GM12878 (cell line): ENCODE measurements around the gene TMEM161B. TPM values are rescaled to one million over a fixed set of nuclear protein-coding genes. Genes with fewer than 3 reads are reported as not detected.

ENCODE experiments used
- CHD4 ChIP-seq: fragments of 200-600 bp; sonication (generic); IDR thresholded peaks from 2 replicates; pipeline ENCODE4 v1.6.1; 2016; ENCODE audit warnings: mild to moderate bottlenecking
- KDM1A ChIP-seq: fragments of 200-600 bp; sonication (generic); IDR thresholded peaks from 2 replicates; pipeline ENCODE4 v1.6.1; 2016; ENCODE audit warnings: borderline replicate concordance
- KLF5 ChIP-seq: fragments of 450-650 bp; IDR thresholded peaks from 2 replicates; pipeline ENCODE4 v1.6.1; 2014; ENCODE audit warnings: mild to moderate bottlenecking; ENCODE audit not compliant: partially characterized antibody
- NFXL1 ChIP-seq: fragments of 450-650 bp; IDR thresholded peaks from 2 replicates; pipeline ENCODE4 v1.6.1; 2017; ENCODE audit warnings: antibody characterized with exemption, mild to moderate bottlenecking, borderline replicate concordance
- NR2F1 ChIP-seq: fragments of 450-650 bp; conservative IDR thresholded peaks from 2 replicates; pipeline ENCODE4 v1.6.1; 2017; ENCODE audit warnings: mild to moderate bottlenecking
- PAX5 ChIP-seq: IDR thresholded peaks from 2 replicates; pipeline ENCODE4 v1.6.1; 2011; ENCODE audit warnings: low read depth, low read length, borderline replicate concordance
- POLR2AphosphoS5 ChIP-seq: IDR thresholded peaks from 2 replicates; pipeline ENCODE4 v1.6.1; 2011; ENCODE audit warnings: mild to moderate bottlenecking, low read length, inconsistent platforms
- RAD51 ChIP-seq: fragments of 450-650 bp; IDR thresholded peaks from 2 replicates; pipeline ENCODE4 v1.6.1; 2016; ENCODE audit warnings: moderate library complexity, mild to moderate bottlenecking, inconsistent platforms
- RB1 ChIP-seq: fragments of 450-650 bp; formaldehyde crosslinking; IDR thresholded peaks from 2 replicates; pipeline ENCODE4 v1.6.1; 2017; ENCODE audit warnings: mild to moderate bottlenecking, borderline replicate concordance
- SMAD1 ChIP-seq: fragments of 450-650 bp; IDR thresholded peaks from 2 replicates; pipeline ENCODE4 v1.6.1; 2018; ENCODE audit warnings: mild to moderate bottlenecking, low read depth; ENCODE audit not compliant: partially characterized antibody
- TARDBP ChIP-seq: IDR thresholded peaks from 2 replicates; pipeline ENCODE4 v1.6.1; 2016; ENCODE audit warnings: borderline replicate concordance
- WRNIP1 ChIP-seq: IDR thresholded peaks from 2 replicates; pipeline ENCODE4 v1.6.1; 2011; ENCODE audit warnings: low read depth, low read length, improper control_type of control experiment, borderline replicate concordance
- ZNF24 ChIP-seq: fragments of 450-650 bp; IDR thresholded peaks from 2 replicates; pipeline ENCODE4 v1.6.1; 2017; ENCODE audit warnings: antibody characterized with exemption, mild to moderate bottlenecking
- polyA plus RNA-seq, 11 experiments: library from polyadenylated mRNA; depleted of rRNA in 4 of 11; unstranded in 6 of 11; stranded (reverse) in 5 of 11; fragments of >200 nt; fragmentation: Nextera tagmentation in 4 of 11; fragmentation: Illumina TruSeq in 1 of 11; extraction: Ambion mirVana in 4 of 11; extraction: Trizol in 1 of 11; gene quantifications; 1 replicate in 1 of 11; 2 replicates in 10 of 11; pipeline versions ENCODE4 v1.2.1 to v1.2.3, GENCODE V29; 2011 to 2016; ENCODE audit warnings: inconsistent platforms in 2 of 11, missing spikeins in 2 of 11, low read depth in 1 of 11
- total RNA-seq, 4 experiments: library from RNA; depleted of rRNA in 3 of 4; stranded (reverse); fragments of >200 nt in 3 of 4; fragmentation: Illumina TruSeq in 1 of 4; extraction: Trizol in 1 of 4; gene quantifications; 2 replicates each; pipeline versions ENCODE4 v1.2.1 to v1.2.3, GENCODE V29; 2013 to 2021
- TF ChIP-seq, protein P1 (sequence below): fragments of 450-650 bp; IDR thresholded peaks from 2 replicates; pipeline ENCODE4 v1.6.1; 2017; ENCODE audit warnings: mild to moderate bottlenecking
- TF ChIP-seq, protein P2 (sequence below), 3 experiments: IDR thresholded peaks in 2 of 3; conservative IDR thresholded peaks in 1 of 3; 2 replicates each; pipeline ENCODE4 v1.5.1; 2011; ENCODE audit warnings: low read depth in 3 of 3, low read length in 3 of 3, mild to moderate bottlenecking in 3 of 3, control low read depth in 2 of 3, moderate library complexity in 2 of 3, inconsistent platforms in 1 of 3, mixed read lengths in 1 of 3; ENCODE audit not compliant: control insufficient read depth in 2 of 3, insufficient read depth in 1 of 3; ENCODE audit errors: extremely low read depth in 1 of 3
- TF ChIP-seq, protein P3 (sequence below): IDR thresholded peaks from 2 replicates; pipeline ENCODE4 v1.6.1; 2012; ENCODE audit warnings: low read depth, low read length, improper control_type of control experiment
- TF ChIP-seq, protein P4 (sequence below): fragments of 450-650 bp; conservative IDR thresholded peaks from 2 replicates; pipeline ENCODE4 v1.6.1; 2017; ENCODE audit warnings: mild to moderate bottlenecking, moderate library complexity
- TF ChIP-seq, protein P5 (sequence below): fragments of 450-650 bp; formaldehyde crosslinking; IDR thresholded peaks from 2 replicates; pipeline ENCODE4 v1.5.0; 2022; ENCODE audit warnings: mild to moderate bottlenecking, missing genetic modification characterization

The TMEM161B gene
- total and polyA plus RNA-seq, 10 of the 15 experiments (the other 5 are each of a cell fraction or from before 2014, with no cell fraction given), result 13.8 to 38.9 (median 25.0) TPM

DNA sequence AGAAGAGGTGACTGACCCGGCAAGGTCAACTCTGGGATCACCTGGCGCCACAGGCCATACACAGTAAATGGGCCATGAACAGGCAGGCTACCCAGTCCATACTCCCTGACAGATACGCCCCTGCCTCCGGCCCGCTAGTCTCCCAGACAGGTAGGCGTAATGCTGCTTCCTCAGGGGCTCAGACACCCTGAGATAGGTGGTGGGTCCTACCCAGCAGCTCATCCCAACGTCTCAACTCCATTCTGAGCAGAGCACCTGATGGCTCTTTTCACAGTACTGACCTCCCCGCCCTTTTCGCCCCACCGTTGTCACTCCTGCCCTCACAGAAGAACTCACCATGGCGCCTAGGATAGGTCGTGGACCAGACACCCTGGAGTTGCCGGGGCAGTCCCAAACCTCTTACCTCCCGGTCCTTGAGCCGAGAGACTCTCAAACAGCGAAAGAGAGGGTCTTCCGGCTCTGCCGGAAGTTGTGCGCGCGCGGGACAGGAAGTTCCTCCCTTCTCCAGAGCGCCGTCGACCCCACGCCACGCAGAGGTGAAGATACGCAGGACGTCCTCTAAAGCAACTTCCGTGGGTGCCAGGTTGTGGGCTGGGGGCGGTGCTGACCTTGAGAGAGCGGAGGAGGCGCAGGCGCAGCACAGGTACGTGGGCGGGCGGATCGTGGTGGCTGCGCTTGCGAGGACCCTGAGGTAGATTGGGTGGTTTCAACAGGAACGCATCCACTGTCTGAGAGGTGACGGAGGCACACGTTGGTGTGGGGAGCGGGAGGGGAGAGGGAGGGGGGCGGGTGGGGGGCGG, at the start of gene TMEM161B (continued):
- TF ChIP-seq, protein P1, sequence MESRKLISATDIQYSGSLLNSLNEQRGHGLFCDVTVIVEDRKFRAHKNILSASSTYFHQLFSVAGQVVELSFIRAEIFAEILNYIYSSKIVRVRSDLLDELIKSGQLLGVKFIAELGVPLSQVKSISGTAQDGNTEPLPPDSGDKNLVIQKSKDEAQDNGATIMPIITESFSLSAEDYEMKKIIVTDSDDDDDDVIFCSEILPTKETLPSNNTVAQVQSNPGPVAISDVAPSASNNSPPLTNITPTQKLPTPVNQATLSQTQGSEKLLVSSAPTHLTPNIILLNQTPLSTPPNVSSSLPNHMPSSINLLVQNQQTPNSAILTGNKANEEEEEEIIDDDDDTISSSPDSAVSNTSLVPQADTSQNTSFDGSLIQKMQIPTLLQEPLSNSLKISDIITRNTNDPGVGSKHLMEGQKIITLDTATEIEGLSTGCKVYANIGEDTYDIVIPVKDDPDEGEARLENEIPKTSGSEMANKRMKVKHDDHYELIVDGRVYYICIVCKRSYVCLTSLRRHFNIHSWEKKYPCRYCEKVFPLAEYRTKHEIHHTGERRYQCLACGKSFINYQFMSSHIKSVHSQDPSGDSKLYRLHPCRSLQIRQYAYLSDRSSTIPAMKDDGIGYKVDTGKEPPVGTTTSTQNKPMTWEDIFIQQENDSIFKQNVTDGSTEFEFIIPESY, result no peak
- no peak for TF ChIP-seq TARDBP
- TF ChIP-seq, protein P2, sequence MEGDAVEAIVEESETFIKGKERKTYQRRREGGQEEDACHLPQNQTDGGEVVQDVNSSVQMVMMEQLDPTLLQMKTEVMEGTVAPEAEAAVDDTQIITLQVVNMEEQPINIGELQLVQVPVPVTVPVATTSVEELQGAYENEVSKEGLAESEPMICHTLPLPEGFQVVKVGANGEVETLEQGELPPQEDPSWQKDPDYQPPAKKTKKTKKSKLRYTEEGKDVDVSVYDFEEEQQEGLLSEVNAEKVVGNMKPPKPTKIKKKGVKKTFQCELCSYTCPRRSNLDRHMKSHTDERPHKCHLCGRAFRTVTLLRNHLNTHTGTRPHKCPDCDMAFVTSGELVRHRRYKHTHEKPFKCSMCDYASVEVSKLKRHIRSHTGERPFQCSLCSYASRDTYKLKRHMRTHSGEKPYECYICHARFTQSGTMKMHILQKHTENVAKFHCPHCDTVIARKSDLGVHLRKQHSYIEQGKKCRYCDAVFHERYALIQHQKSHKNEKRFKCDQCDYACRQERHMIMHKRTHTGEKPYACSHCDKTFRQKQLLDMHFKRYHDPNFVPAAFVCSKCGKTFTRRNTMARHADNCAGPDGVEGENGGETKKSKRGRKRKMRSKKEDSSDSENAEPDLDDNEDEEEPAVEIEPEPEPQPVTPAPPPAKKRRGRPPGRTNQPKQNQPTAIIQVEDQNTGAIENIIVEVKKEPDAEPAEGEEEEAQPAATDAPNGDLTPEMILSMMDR (IDR thresholded peaks at IDR 0.05 in 2 of 3, conservative IDR thresholded peaks at IDR 0.05 in 1 of 3; ENCODE audit: control insufficient read depth in 2 of 3, extremely low read depth in 1 of 3, insufficient read depth in 1 of 3, low read depth in 3 of 3, low read length in 3 of 3), result no peak
- TF ChIP-seq RAD51, result no peak
- TF ChIP-seq, protein P3, sequence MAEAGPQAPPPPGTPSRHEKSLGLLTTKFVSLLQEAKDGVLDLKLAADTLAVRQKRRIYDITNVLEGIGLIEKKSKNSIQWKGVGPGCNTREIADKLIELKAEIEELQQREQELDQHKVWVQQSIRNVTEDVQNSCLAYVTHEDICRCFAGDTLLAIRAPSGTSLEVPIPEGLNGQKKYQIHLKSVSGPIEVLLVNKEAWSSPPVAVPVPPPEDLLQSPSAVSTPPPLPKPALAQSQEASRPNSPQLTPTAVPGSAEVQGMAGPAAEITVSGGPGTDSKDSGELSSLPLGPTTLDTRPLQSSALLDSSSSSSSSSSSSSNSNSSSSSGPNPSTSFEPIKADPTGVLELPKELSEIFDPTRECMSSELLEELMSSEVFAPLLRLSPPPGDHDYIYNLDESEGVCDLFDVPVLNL, result no peak
- TF ChIP-seq ZNF24, result no peak
- peak; percentile 55; the same call in 1 of the 2 replicates for TF ChIP-seq RB1
- no peak for TF ChIP-seq WRNIP1
- TF ChIP-seq, protein P4, sequence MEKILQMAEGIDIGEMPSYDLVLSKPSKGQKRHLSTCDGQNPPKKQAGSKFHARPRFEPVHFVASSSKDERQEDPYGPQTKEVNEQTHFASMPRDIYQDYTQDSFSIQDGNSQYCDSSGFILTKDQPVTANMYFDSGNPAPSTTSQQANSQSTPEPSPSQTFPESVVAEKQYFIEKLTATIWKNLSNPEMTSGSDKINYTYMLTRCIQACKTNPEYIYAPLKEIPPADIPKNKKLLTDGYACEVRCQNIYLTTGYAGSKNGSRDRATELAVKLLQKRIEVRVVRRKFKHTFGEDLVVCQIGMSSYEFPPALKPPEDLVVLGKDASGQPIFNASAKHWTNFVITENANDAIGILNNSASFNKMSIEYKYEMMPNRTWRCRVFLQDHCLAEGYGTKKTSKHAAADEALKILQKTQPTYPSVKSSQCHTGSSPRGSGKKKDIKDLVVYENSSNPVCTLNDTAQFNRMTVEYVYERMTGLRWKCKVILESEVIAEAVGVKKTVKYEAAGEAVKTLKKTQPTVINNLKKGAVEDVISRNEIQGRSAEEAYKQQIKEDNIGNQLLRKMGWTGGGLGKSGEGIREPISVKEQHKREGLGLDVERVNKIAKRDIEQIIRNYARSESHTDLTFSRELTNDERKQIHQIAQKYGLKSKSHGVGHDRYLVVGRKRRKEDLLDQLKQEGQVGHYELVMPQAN, result peak; percentile 73
- peak; percentile 19 for TF ChIP-seq KLF5
- TF ChIP-seq PAX5, result peak; percentile 9; the same call in 1 of the 2 replicates
- TF ChIP-seq, protein P5, sequence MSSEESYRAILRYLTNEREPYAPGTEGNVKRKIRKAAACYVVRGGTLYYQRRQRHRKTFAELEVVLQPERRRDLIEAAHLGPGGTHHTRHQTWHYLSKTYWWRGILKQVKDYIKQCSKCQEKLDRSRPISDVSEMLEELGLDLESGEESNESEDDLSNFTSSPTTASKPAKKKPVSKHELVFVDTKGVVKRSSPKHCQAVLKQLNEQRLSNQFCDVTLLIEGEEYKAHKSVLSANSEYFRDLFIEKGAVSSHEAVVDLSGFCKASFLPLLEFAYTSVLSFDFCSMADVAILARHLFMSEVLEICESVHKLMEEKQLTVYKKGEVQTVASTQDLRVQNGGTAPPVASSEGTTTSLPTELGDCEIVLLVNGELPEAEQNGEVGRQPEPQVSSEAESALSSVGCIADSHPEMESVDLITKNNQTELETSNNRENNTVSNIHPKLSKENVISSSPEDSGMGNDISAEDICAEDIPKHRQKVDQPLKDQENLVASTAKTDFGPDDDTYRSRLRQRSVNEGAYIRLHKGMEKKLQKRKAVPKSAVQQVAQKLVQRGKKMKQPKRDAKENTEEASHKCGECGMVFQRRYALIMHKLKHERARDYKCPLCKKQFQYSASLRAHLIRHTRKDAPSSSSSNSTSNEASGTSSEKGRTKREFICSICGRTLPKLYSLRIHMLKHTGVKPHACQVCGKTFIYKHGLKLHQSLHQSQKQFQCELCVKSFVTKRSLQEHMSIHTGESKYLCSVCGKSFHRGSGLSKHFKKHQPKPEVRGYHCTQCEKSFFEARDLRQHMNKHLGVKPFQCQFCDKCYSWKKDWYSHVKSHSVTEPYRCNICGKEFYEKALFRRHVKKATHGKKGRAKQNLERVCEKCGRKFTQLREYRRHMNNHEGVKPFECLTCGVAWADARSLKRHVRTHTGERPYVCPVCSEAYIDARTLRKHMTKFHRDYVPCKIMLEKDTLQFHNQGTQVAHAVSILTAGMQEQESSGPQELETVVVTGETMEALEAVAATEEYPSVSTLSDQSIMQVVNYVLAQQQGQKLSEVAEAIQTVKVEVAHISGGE (CRISPR knock-in tag), result no peak
- TF ChIP-seq POLR2AphosphoS5, result peak; percentile 84
- no peak for TF ChIP-seq KDM1A
- peak; percentile 48 for TF ChIP-seq SMAD1
- TF ChIP-seq NR2F1, result peak; percentile 94
- TF ChIP-seq CHD4, result no peak
- TF ChIP-seq NFXL1, result no peak
